ENCODE measurements around the gene SLC43A2.

DNA sequence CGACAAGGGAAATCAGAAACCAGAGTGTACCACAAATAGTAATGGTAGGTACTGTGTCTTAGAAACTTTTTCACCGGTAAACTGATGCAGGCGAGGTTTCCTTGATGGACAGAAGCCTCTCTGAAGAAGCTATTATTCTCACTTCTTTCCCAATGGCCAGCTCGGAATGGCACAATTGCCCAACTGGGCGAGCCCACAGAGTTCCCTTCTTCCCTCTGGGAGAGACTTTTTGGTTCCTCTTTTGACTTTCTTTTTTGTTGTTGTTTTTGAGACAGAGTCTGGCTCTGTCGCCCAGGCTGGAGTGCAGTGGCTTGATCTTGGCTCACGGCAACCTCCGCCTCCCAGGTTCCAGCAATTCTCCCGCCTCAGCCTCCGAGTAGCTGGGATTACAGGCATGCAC, 16.9 kb downstream of the SLC43A2 start:
- TF ChIP-seq, protein P1, sequence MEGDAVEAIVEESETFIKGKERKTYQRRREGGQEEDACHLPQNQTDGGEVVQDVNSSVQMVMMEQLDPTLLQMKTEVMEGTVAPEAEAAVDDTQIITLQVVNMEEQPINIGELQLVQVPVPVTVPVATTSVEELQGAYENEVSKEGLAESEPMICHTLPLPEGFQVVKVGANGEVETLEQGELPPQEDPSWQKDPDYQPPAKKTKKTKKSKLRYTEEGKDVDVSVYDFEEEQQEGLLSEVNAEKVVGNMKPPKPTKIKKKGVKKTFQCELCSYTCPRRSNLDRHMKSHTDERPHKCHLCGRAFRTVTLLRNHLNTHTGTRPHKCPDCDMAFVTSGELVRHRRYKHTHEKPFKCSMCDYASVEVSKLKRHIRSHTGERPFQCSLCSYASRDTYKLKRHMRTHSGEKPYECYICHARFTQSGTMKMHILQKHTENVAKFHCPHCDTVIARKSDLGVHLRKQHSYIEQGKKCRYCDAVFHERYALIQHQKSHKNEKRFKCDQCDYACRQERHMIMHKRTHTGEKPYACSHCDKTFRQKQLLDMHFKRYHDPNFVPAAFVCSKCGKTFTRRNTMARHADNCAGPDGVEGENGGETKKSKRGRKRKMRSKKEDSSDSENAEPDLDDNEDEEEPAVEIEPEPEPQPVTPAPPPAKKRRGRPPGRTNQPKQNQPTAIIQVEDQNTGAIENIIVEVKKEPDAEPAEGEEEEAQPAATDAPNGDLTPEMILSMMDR (IDR thresholded peaks at IDR 0.05) = no peak
- no peak for TF ChIP-seq POLR2AphosphoS5 (IDR thresholded peaks at IDR 0.05)

Data from stomach (tissue), 4 donors.